HEK293 (cell line): ENCODE measurements around the gene SLC5A11.
A peak's percentile ranks its signal among the peaks of the same experiment; 100 is the strongest.

Experiments
- CTCF ChIA-PET: fragments of 350-600 bp; formaldehyde crosslinking; extraction: SDS; loops from one replicate; lab custom pipeline; 2021; ENCODE audit warnings: antibody characterized with exemption; lab: Yijun Ruan, JAX
- POLR2A ChIA-PET: fragments of 300-600 bp; formaldehyde crosslinking; extraction: SDS; loops from one replicate; lab custom pipeline; 2020; ENCODE audit warnings: antibody characterized with exemption, inconsistent platforms; lab: Yijun Ruan, JAX
- H3K27ac ChIP-seq: fragments of 200-500 bp; sonication (Bioruptor generic); 2 replicates; pipeline ENCODE4 v1.5.1; 2014; ENCODE audit warnings: low read depth, low read length, control low read depth, inconsistent platforms; ENCODE audit errors: extremely low read depth
- H3K36me3 ChIP-seq, 2 experiments: fragments of 200-500 bp in 1 of 2; sonication (Bioruptor generic) in 1 of 2; 1 replicate in 1 of 2; 2 replicates in 1 of 2; pipeline ENCODE4 v1.5.1; 2014 to 2017; ENCODE audit warnings: inconsistent platforms in 2 of 2, low read length in 2 of 2; ENCODE audit not compliant: control insufficient read depth in 2 of 2, insufficient read depth in 1 of 2
- H3K4me1 ChIP-seq: fragments of 200-500 bp; sonication (Bioruptor generic); 2 replicates; pipeline ENCODE4 v1.5.1; 2014; ENCODE audit warnings: mild to moderate bottlenecking, low read length, inconsistent platforms; ENCODE audit not compliant: control insufficient read depth, insufficient read depth
- H3K4me3 ChIP-seq: 2 replicates; pipeline ENCODE4 v1.5.1; 2011; ENCODE audit warnings: low read depth, mild to moderate bottlenecking, control low read depth, low read length, moderate library complexity
- H3K9me3 ChIP-seq: fragments of 200-500 bp; sonication (Bioruptor generic); 2 replicates; pipeline ENCODE4 v1.5.1; 2014; ENCODE audit warnings: low read depth, low read length, inconsistent platforms; ENCODE audit not compliant: control insufficient read depth, insufficient read depth
- KLF10 ChIP-seq: fragments of 450-650 bp; IDR thresholded peaks from 2 replicates; pipeline ENCODE4 v1.5.1; 2018; ENCODE audit warnings: missing biosample characterization, mild to moderate bottlenecking, missing genetic modification characterization
- KLF9 ChIP-seq: fragments of 450-650 bp; formaldehyde crosslinking; IDR thresholded peaks from 2 replicates; pipeline ENCODE4 v1.5.1; 2016; ENCODE audit warnings: missing biosample characterization, missing genetic modification characterization, low read depth
- MEIS1 ChIP-seq: sonication (generic); formaldehyde crosslinking; IDR thresholded peaks from 2 replicates; pipeline ENCODE4 v1.8.1; 2022; ENCODE audit warnings: missing genetic modification reagents, mild to moderate bottlenecking, borderline replicate concordance
- PRDM1 ChIP-seq: fragments of 450-650 bp; formaldehyde crosslinking; IDR thresholded peaks from 2 replicates; pipeline ENCODE4; 2016; ENCODE audit warnings: missing biosample characterization, missing genetic modification characterization
- SP3 ChIP-seq: fragments of 450-650 bp; formaldehyde crosslinking; IDR thresholded peaks from 2 replicates; pipeline ENCODE4 v1.5.1; 2016; ENCODE audit warnings: missing biosample characterization, missing genetic modification characterization
- SP7 ChIP-seq: fragments of 450-650 bp; formaldehyde crosslinking; IDR thresholded peaks from 2 replicates; pipeline ENCODE4 v1.5.1; 2016; ENCODE audit warnings: missing biosample characterization, missing genetic modification characterization
- WT1 ChIP-seq: fragments of 450-650 bp; formaldehyde crosslinking; IDR thresholded peaks from 2 replicates; pipeline ENCODE4 v1.5.1; 2016; ENCODE audit warnings: missing biosample characterization, missing genetic modification characterization
- ZEB2 ChIP-seq: fragments of 450-650 bp; formaldehyde crosslinking; IDR thresholded peaks from 2 replicates; pipeline ENCODE4 v1.5.1; 2016; ENCODE audit warnings: missing biosample characterization, missing genetic modification characterization
- ZFP41 ChIP-seq: fragments of 450-650 bp; formaldehyde crosslinking; IDR thresholded peaks from 2 replicates; pipeline ENCODE4 v1.5.1; 2016; ENCODE audit warnings: missing biosample characterization, missing genetic modification characterization, borderline replicate concordance
- ZFP69B ChIP-seq: fragments of 450-650 bp; formaldehyde crosslinking; IDR thresholded peaks from 2 replicates; pipeline ENCODE4 v1.5.1; 2016; ENCODE audit warnings: missing biosample characterization, missing genetic modification characterization
- ZNF133 ChIP-seq: fragments of 450-650 bp; formaldehyde crosslinking; IDR thresholded peaks from 2 replicates; pipeline ENCODE4 v1.5.1; 2016; ENCODE audit warnings: missing biosample characterization, missing genetic modification characterization
- ZNF19 ChIP-seq: fragments of 450-650 bp; formaldehyde crosslinking; IDR thresholded peaks from 2 replicates; pipeline ENCODE4; 2016; ENCODE audit warnings: missing biosample characterization, missing genetic modification characterization, low read depth
- ZNF366 ChIP-seq: fragments of 450-650 bp; formaldehyde crosslinking; conservative IDR thresholded peaks from 2 replicates; pipeline ENCODE4 v1.5.1; 2016; ENCODE audit warnings: missing biosample characterization, missing genetic modification characterization
- ZNF473 ChIP-seq: fragments of 450-650 bp; formaldehyde crosslinking; IDR thresholded peaks from 2 replicates; pipeline ENCODE4 v1.5.1; 2017; ENCODE audit warnings: missing biosample characterization, missing genetic modification characterization
- ZNF513 ChIP-seq: fragments of 450-650 bp; IDR thresholded peaks from 2 replicates; pipeline ENCODE4 v1.5.1; 2018; ENCODE audit warnings: missing biosample characterization, missing genetic modification characterization
- ZNF530 ChIP-seq: fragments of 450-650 bp; formaldehyde crosslinking; IDR thresholded peaks from 2 replicates; pipeline ENCODE4 v1.5.1; 2016; ENCODE audit warnings: low read depth, missing biosample characterization, missing genetic modification characterization
- ZNF76 ChIP-seq: fragments of 450-650 bp; formaldehyde crosslinking; IDR thresholded peaks from 2 replicates; pipeline ENCODE4; 2016; ENCODE audit warnings: low read depth, missing biosample characterization, missing genetic modification characterization, borderline replicate concordance
- ZNF768 ChIP-seq: fragments of 450-650 bp; formaldehyde crosslinking; IDR thresholded peaks from 2 replicates; pipeline ENCODE4 v1.5.1; 2018; ENCODE audit warnings: missing biosample characterization, mild to moderate bottlenecking, missing genetic modification characterization
- TF ChIP-seq, protein P1 (sequence below): fragments of 450-650 bp; formaldehyde crosslinking; IDR thresholded peaks from 2 replicates; pipeline ENCODE4 v1.5.1; 2016; ENCODE audit warnings: missing biosample characterization, missing genetic modification characterization, low read depth
- TF ChIP-seq, protein P2 (sequence below): fragments of 450-650 bp; formaldehyde crosslinking; IDR thresholded peaks from 2 replicates; pipeline ENCODE4 v1.5.1; 2016; ENCODE audit warnings: missing biosample characterization, missing genetic modification characterization

The SLC5A11 gene

GRCh38 chr16:24861461-24861860 lies 15.7 kb downstream of the SLC5A11 start:
- Histone ChIP-seq H3K27ac (no peak overlapping the region), H3K36me3 (no peaks in the 10 kb centered on the region), H3K9me3 (no peaks in the 10 kb centered on the region), H3K4me3 (no peak overlapping the region), H3K4me1 (no peaks in the 10 kb centered on the region)
- TF ChIP-seq ZNF366 (tag by site-specific recombination) (peak; percentile 80), ZNF530 (0 out of 2 replicates have a peak, but pooled peaks have one; percentile 15), PRDM1 (tag by site-specific recombination) (peak; percentile 74)
- TF ChIP-seq, protein P1, sequence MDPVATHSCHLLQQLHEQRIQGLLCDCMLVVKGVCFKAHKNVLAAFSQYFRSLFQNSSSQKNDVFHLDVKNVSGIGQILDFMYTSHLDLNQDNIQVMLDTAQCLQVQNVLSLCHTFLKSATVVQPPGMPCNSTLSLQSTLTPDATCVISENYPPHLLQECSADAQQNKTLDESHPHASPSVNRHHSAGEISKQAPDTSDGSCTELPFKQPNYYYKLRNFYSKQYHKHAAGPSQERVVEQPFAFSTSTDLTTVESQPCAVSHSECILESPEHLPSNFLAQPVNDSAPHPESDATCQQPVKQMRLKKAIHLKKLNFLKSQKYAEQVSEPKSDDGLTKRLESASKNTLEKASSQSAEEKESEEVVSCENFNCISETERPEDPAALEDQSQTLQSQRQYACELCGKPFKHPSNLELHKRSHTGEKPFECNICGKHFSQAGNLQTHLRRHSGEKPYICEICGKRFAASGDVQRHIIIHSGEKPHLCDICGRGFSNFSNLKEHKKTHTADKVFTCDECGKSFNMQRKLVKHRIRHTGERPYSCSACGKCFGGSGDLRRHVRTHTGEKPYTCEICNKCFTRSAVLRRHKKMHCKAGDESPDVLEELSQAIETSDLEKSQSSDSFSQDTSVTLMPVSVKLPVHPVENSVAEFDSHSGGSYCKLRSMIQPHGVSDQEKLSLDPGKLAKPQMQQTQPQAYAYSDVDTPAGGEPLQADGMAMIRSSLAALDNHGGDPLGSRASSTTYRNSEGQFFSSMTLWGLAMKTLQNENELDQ = no peak
- CTCF ChIA-PET = no interaction called here
- POLR2A ChIA-PET = interaction anchor here (0.7 kb wide), 1 partner anchor 142 kb away, joined by 3 read pairs; no protein-coding TSS in a partner anchor

DNA sequence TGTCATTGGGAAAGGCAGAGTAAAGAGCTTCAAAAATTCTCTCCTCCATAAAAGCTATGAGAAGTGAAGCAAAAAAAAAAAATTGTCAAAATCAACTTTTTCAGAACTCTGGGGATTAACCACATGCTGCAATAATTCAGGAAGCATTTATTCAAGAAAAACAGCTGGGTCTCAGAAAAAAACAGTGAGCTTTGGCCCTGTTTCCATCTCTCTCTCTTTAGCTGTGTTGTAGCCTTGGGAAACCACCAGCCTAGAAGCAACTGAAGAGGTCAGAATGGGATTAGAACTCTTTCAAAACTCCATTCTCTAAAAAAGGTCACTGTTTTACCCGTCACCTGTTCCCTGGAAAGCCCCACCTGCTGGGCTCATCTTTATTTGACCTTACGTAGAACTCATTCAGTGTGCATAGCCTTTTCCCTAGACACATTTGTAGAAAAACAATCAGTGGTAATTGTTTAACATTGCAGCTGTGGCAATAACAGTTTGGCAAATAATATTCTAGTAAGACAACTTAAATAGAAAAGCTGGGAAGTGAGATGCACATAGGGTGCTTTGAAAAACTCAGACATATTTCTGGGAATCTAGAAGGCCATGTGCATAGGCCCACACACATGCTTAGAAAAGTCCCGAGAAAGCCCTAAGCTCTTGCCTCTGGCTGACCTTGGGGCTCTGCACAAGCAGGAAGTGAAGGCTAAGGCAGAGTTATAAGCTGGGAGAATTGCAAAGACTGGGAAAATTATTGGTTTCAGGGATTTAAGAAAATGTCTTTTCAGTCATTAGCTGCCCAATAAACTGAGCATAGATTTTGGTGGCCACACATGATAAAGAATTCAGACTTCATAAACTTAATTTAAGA lies 18.0 kb downstream of the SLC5A11 start:
- no peak overlapping the region for H3K4me3 ChIP-seq
- ChIA-PET POLR2A (interaction anchor here (0.8 kb wide), 1 partner anchor 233 kb away, joined by 3 read pairs; no protein-coding TSS in a partner anchor), CTCF (interaction anchor here (0.7 kb wide), 1 partner anchor 29 kb away, joined by 3 read pairs; no protein-coding TSS in a partner anchor)
- H3K36me3 ChIP-seq = no peaks in the 10 kb centered on the region
- H3K27ac ChIP-seq = no peak overlapping the region
- no peaks in the 10 kb centered on the region for H3K9me3 ChIP-seq
- no peaks in the 10 kb centered on the region for H3K4me1 ChIP-seq
- no peak for TF ChIP-seq ZEB2 (tag by site-specific recombination)
- no peak for TF ChIP-seq WT1 (tag by site-specific recombination)
- TF ChIP-seq ZNF133 (tag by site-specific recombination) = no peak
- no peak for TF ChIP-seq ZNF513 (tag by site-specific recombination)
- no peak for TF ChIP-seq ZNF76
- TF ChIP-seq SP3 (tag by site-specific recombination) = no peak
- no peak for TF ChIP-seq KLF10 (tag by site-specific recombination)
- TF ChIP-seq, protein P2, sequence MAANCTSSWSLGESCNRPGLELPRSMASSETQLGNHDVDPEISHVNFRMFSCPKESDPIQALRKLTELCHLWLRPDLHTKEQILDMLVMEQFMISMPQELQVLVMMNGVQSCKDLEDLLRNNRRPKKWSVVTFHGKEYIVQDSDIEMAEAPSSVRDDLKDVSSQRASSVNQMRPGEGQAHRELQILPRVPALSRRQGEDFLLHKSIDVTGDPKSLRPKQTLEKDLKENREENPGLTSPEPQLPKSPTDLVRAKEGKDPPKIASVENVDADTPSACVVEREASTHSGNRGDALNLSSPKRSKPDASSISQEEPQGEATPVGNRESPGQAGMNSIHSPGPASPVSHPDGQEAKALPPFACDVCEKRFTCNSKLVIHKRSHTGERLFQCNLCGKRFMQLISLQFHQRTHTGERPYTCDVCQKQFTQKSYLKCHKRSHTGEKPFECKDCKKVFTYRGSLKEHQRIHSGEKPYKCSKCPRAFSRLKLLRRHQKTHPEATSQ (tag by site-specific recombination) = no peak
- no peak for TF ChIP-seq KLF9 (tag by site-specific recombination)
- no peak for TF ChIP-seq SP7
- TF ChIP-seq ZFP41 = no peak
- TF ChIP-seq MEIS1 (CRISPR knock-in tag) = no peak
- no peak for TF ChIP-seq ZNF19
- no peak for TF ChIP-seq ZNF768 (tag by site-specific recombination)
- TF ChIP-seq ZFP69B = no peak
- no peak for TF ChIP-seq ZNF473
